GM12878 (cell line): Measurements from ENCODE around the gene DNMT3A. TPM values are rescaled to one million over a fixed set of nuclear protein-coding genes. Genes with fewer than 3 reads are reported as not detected.

Experiments
- ATAC-seq: fragments of 200-7000 bp; cut with Tn5 transposase; 3 replicates; pipeline ENCODE4 v1.9.1; 2020; ENCODE audit warnings: mild to moderate bottlenecking, moderate library complexity
- BruUV-seq: library from RNA; stranded (reverse); fragments of 400-500 nt; replicated peaks from 2 replicates; lab custom pipeline; 2021; lab: Mats Ljungman, UMichigan
- CTCF ChIA-PET: fragments of 300-600 bp; sonication (Branson Sonifier 250); formaldehyde crosslinking; extraction: SDS; loops from one replicate; lab custom pipeline; 2021; ENCODE audit warnings: inconsistent platforms; lab: Yijun Ruan, JAX
- POLR2A ChIA-PET: fragments of 350-600 bp; formaldehyde crosslinking; extraction: SDS; loops from one replicate; lab custom pipeline; 2021; ENCODE audit warnings: inconsistent platforms; lab: Charles Lee
- RAD21 ChIA-PET: fragments of 300-600 bp; sonication (Branson Sonifier 250); formaldehyde crosslinking; loops from one replicate; lab custom pipeline; 2023; ENCODE audit warnings: antibody characterized with exemption; ENCODE audit not compliant: unreplicated experiment; lab: Charles Lee
- SMC1A ChIA-PET: fragments of 300-600 bp; sonication (Branson Sonifier 250); formaldehyde crosslinking; loops from one replicate; lab custom pipeline; 2023; ENCODE audit not compliant: unreplicated experiment, uncharacterized antibody; lab: Charles Lee
- DNase-seq: peaks from one replicate; pipeline ENCODE4 v3.0.0-alpha.2; 2011; ENCODE audit warnings: low read depth, low spot score
- FAIRE-seq: peaks from 3 replicates; lab custom pipeline; 2011; peaks lifted over from hg19 to GRCh38; lab: Jason Lieb, UNC
- H2AFZ ChIP-seq: 2 replicates; pipeline ENCODE4 v1.6.0; 2011; ENCODE audit warnings: low read depth, low read length, control low read depth; ENCODE audit not compliant: control insufficient read depth
- H3K27ac ChIP-seq: 2 replicates; pipeline ENCODE4 v1.5.1; 2011; ENCODE audit warnings: control low read depth; ENCODE audit not compliant: control insufficient read depth, insufficient read depth
- H3K27me3 ChIP-seq, 2 experiments: replicated peaks in 1 of 2; 2 replicates each; pipeline versions ENCODE4 v1.6.0 to v1.6.1; 2011; ENCODE audit warnings: low read length in 1 of 2; ENCODE audit not compliant: control insufficient read depth in 2 of 2, insufficient read depth in 2 of 2
- H3K36me3 ChIP-seq, 2 experiments: 2 replicates each; pipeline ENCODE4 v1.5.1; 2011; ENCODE audit warnings: low read length in 1 of 2; ENCODE audit not compliant: control insufficient read depth in 2 of 2, insufficient read depth in 2 of 2
- H3K4me1 ChIP-seq: 2 replicates; pipeline ENCODE4 v1.6.1; 2011; ENCODE audit warnings: mild to moderate bottlenecking, low read length, moderate library complexity, mixed read lengths; ENCODE audit not compliant: control insufficient read depth, insufficient read depth
- H3K4me2 ChIP-seq: 2 replicates; pipeline ENCODE4 v1.6.0; 2011; ENCODE audit warnings: control low read depth; ENCODE audit not compliant: control insufficient read depth, insufficient read depth
- H3K4me3 ChIP-seq: fragments of 200-600 bp; sonication (generic); 2 replicates; pipeline ENCODE4 v1.5.1; 2016
- H3K79me2 ChIP-seq: 2 replicates; pipeline ENCODE4 v1.6.0; 2011; ENCODE audit warnings: low read length; ENCODE audit not compliant: control insufficient read depth, insufficient read depth
- H3K9ac ChIP-seq: 2 replicates; pipeline ENCODE4 v1.8.0; 2011; ENCODE audit warnings: low read length, control low read depth, mixed read lengths; ENCODE audit not compliant: control insufficient read depth, insufficient read depth
- H3K9me3 ChIP-seq: replicated peaks from 3 replicates; pipeline ENCODE4 v1.5.1; 2011; ENCODE audit warnings: mild to moderate bottlenecking, low read length; ENCODE audit not compliant: control insufficient read depth, insufficient read depth
- H4K20me1 ChIP-seq: 2 replicates; pipeline ENCODE4 v1.6.0; 2011; ENCODE audit not compliant: control insufficient read depth, insufficient read depth
- CREB1 ChIP-seq: IDR thresholded peaks from 2 replicates; pipeline ENCODE4 v1.6.1; 2012; ENCODE audit warnings: low read depth, mild to moderate bottlenecking, inconsistent platforms
- CREM ChIP-seq: IDR thresholded peaks from 2 replicates; pipeline ENCODE4 v1.6.1; 2014; ENCODE audit warnings: antibody characterized with exemption, low read depth
- ETV6 ChIP-seq, 2 experiments: fragments of 450-650 bp in 1 of 2; IDR thresholded peaks in 1 of 2; conservative IDR thresholded peaks in 1 of 2; 2 replicates each; pipeline ENCODE4 v1.6.1; 2014; ENCODE audit warnings: antibody characterized with exemption in 1 of 2, borderline replicate concordance in 1 of 2, low read depth in 1 of 2, mild to moderate bottlenecking in 1 of 2, moderate library complexity in 1 of 2
- FOXM1 ChIP-seq: IDR thresholded peaks from 2 replicates; pipeline ENCODE4 v1.6.1; 2012; ENCODE audit warnings: low read depth, mild to moderate bottlenecking, inconsistent platforms, low read length, moderate library complexity
- MEF2B ChIP-seq: fragments of 450-650 bp; IDR thresholded peaks from 2 replicates; pipeline ENCODE4 v1.6.1; 2018; ENCODE audit warnings: mild to moderate bottlenecking, moderate library complexity; ENCODE audit not compliant: partially characterized antibody, poor library complexity, severe bottlenecking
- SMAD5 ChIP-seq: IDR thresholded peaks from 2 replicates; pipeline ENCODE4 v1.6.1; 2016; ENCODE audit warnings: antibody characterized with exemption, low read depth
- SP1 ChIP-seq: IDR thresholded peaks from one replicate; pipeline ENCODE4 v1.6.1; 2011; ENCODE audit warnings: low read depth, low read length
- TBL1XR1 ChIP-seq: IDR thresholded peaks from 2 replicates; pipeline ENCODE4 v1.6.1; 2012; ENCODE audit warnings: low read depth, low read length, improper control_type of control experiment
- ZNF622 ChIP-seq: fragments of 450-650 bp; IDR thresholded peaks from 2 replicates; pipeline ENCODE4 v1.6.1; 2017; ENCODE audit warnings: mild to moderate bottlenecking, inconsistent platforms
- ZSCAN29 ChIP-seq: fragments of 450-650 bp; IDR thresholded peaks from 2 replicates; pipeline ENCODE4 v1.6.1; 2017; ENCODE audit warnings: mild to moderate bottlenecking, moderate library complexity
- WGBS: methylation state at CpG from one replicate; pipeline ENCODE4 v1.1.6; 2016; ENCODE audit warnings: low lambda C conversion rate; ENCODE audit not compliant: insufficient replicate concordance, insufficient coverage; ENCODE audit errors: missing lambda C conversion rate; 5-methylcytosine and 5-hydroxymethylcytosine counted together
- in situ Hi-C: fragments of 300-500 bp; cut with MboI; formaldehyde crosslinking; loops from 9 replicates; pipeline ENCODE4 v1.14.3; 2018; ENCODE audit warnings: mixed read lengths
- intact Hi-C: fragments of 100-400 bp; cut with micrococcal nuclease; formaldehyde crosslinking; loops from one replicate; pipeline ENCODE4 v1.14.2; 2022; ENCODE audit not compliant: unreplicated experiment
- polyA plus RNA-seq, 11 experiments: library from polyadenylated mRNA; depleted of rRNA in 4 of 11; unstranded in 6 of 11; stranded (reverse) in 5 of 11; fragments of >200 nt; fragmentation: Nextera tagmentation in 4 of 11; fragmentation: Illumina TruSeq in 1 of 11; extraction: Ambion mirVana in 4 of 11; extraction: Trizol in 1 of 11; gene quantifications; 1 replicate in 1 of 11; 2 replicates in 10 of 11; pipeline versions ENCODE4 v1.2.1 to v1.2.3, GENCODE V29; 2011 to 2016; ENCODE audit warnings: inconsistent platforms in 2 of 11, missing spikeins in 2 of 11, low read depth in 1 of 11
- total RNA-seq, 4 experiments: library from RNA; depleted of rRNA in 3 of 4; stranded (reverse); fragments of >200 nt in 3 of 4; fragmentation: Illumina TruSeq in 1 of 4; extraction: Trizol in 1 of 4; gene quantifications; 2 replicates each; pipeline versions ENCODE4 v1.2.1 to v1.2.3, GENCODE V29; 2013 to 2021

DNMT3A gene
- total and polyA plus RNA-seq, 10 of the 15 experiments (the other 5 are each of a cell fraction or from before 2014, with no cell fraction given), result 7.4 to 51.6 (median 17.4) TPM

GRCh38 chr2:25229279-25230197 lies 112.2 kb downstream of the DNMT3A start:
- no TSS peak for BruUV-seq
- Histone ChIP-seq H3K36me3 (peaks cover 3 to 13% of the 10 kb centered on the region in 2 experiments; a peak in 3 of 4 replicates), H3K9me3 (no peaks in the 10 kb centered on the region), H3K27ac (no peak overlapping the region), H3K4me2 (no peak overlapping the region), H3K79me2 (no peaks in the 10 kb centered on the region), H3K4me1 (peaks cover 29% of the 10 kb centered on the region), H3K9ac (no peak overlapping the region), H4K20me1 (no peaks in the 10 kb centered on the region), H2AFZ (no peak overlapping the region), H3K27me3 (no peaks in the 10 kb centered on the region), H3K4me3 (no peak overlapping the region)
- DNase-seq (no peak), ATAC-seq (no peak), FAIRE-seq (no peak)
- ChIA-PET SMC1A (interaction anchor here (0.7 to 6.5 kb wide), 7 partner anchors 20 to 358 kb away, joined by 3 to 48 read pairs (median 3); partner anchors contain the start of gene POMC), RAD21 (interaction anchor here (0.5 to 2.2 kb wide), 9 partner anchors 20 to 901 kb away, joined by 3 to 12 read pairs (median 4); no protein-coding TSS in a partner anchor), CTCF (interaction anchor here (0.8 to 5.3 kb wide), 18 partner anchors 10 to 820 kb away, joined by 3 to 46 read pairs (median 6); no protein-coding TSS in a partner anchor), POLR2A (no interaction called here)
- intact Hi-C loops (loop anchor here (2.0 kb wide), 2 partner anchors 33 to 63 kb away; no protein-coding TSS in a partner anchor), in situ Hi-C loops (no loop called here)
- no peak for TF ChIP-seq ZNF622
- TF ChIP-seq FOXM1, result no peak
- no peak for TF ChIP-seq CREB1
- TF ChIP-seq SP1, result no peak
- TF ChIP-seq TBL1XR1, result no peak
- no peak for TF ChIP-seq ETV6 (conservative IDR thresholded peaks at IDR 0.05 in 1 of 2, IDR thresholded peaks at IDR 0.05 in 1 of 2; ENCODE audit: borderline replicate concordance in 1 of 2, low read depth in 1 of 2)
- no peak for TF ChIP-seq SMAD5
- TF ChIP-seq ZSCAN29, result no peak
- no peak for TF ChIP-seq MEF2B
- TF ChIP-seq CREM, result no peak
- WGBS, result 96% methylated on average over 15 of the region's 15 CpGs
